Measurements from ENCODE around the gene SORCS3. TPM values are rescaled to one million over a fixed set of nuclear protein-coding genes. Genes with fewer than 3 reads are reported as not detected.

The SORCS3 gene
- total RNA-seq, 1 donor from 2014 or later: not detected

GRCh38 chr10:104762793-104763192, 121.7 kb downstream of the SORCS3 start:
- Mint-ChIP-seq H3K27ac (ENCODE audit: unreplicated experiment) (no peak overlapping the region), H3K9me3 (ENCODE audit: low read depth) (no peaks in the 10 kb centered on the region), H3K4me1 (ENCODE audit: low read depth) (no peaks in the 10 kb centered on the region), H3K4me3 (ENCODE audit: unreplicated experiment) (no peak overlapping the region), H3K36me3 (ENCODE audit: low read depth) (no peaks in the 10 kb centered on the region), H3K27me3 (ENCODE audit: low read depth) (no peaks in the 10 kb centered on the region)
- no peak for DNase-seq (ENCODE audit: low spot score)
- TF ChIP-seq CTCF (IDR thresholded peaks at IDR 0.05): no peak

GRCh38 chr10:104766341-104766740, 125.3 kb downstream of the SORCS3 start:
- H3K27me3 Mint-ChIP-seq (ENCODE audit: low read depth): no peaks in the 10 kb centered on the region
- H3K4me1 Mint-ChIP-seq (ENCODE audit: low read depth): no peaks in the 10 kb centered on the region
- DNase-seq (ENCODE audit: low spot score): no peak
- TF ChIP-seq CTCF (IDR thresholded peaks at IDR 0.05): no peak
- H3K4me3 Mint-ChIP-seq (ENCODE audit: unreplicated experiment): no peak overlapping the region
- no peak overlapping the region for H3K27ac Mint-ChIP-seq (ENCODE audit: unreplicated experiment)
- H3K9me3 Mint-ChIP-seq (ENCODE audit: low read depth): no peaks in the 10 kb centered on the region
- H3K36me3 Mint-ChIP-seq (ENCODE audit: low read depth): no peaks in the 10 kb centered on the region

- Mint-ChIP-seq H3K27ac (ENCODE audit: unreplicated experiment) (no peak overlapping the region), H3K9me3 (ENCODE audit: low read depth) (no peaks in the 10 kb centered on the region), H3K4me3 (ENCODE audit: unreplicated experiment) (no peak overlapping the region), H3K36me3 (ENCODE audit: low read depth) (no peaks in the 10 kb centered on the region), H3K27me3 (ENCODE audit: low read depth) (no peaks in the 10 kb centered on the region), H3K4me1 (ENCODE audit: low read depth) (no peaks in the 10 kb centered on the region)
- no peak for DNase-seq (ENCODE audit: low spot score)
- no peak for TF ChIP-seq CTCF (IDR thresholded peaks at IDR 0.05)
Measured at GRCh38 chr10:104767282-104767681, 126.2 kb downstream of the SORCS3 start.

- H3K4me3 Mint-ChIP-seq (ENCODE audit: unreplicated experiment): no peak overlapping the region
- peaks cover 4% of the 10 kb centered on the region for H3K27me3 Mint-ChIP-seq (ENCODE audit: low read depth)
- no peaks in the 10 kb centered on the region for H3K4me1 Mint-ChIP-seq (ENCODE audit: low read depth)
- no peak for TF ChIP-seq CTCF (IDR thresholded peaks at IDR 0.05)
- no peak for DNase-seq (ENCODE audit: low spot score)
- no peaks in the 10 kb centered on the region for H3K9me3 Mint-ChIP-seq (ENCODE audit: low read depth)
- H3K36me3 Mint-ChIP-seq (ENCODE audit: low read depth): no peaks in the 10 kb centered on the region
- no peak overlapping the region for H3K27ac Mint-ChIP-seq (ENCODE audit: unreplicated experiment)
Measured at GRCh38 chr10:104767745-104768144, 126.7 kb downstream of the SORCS3 start.

GRCh38 chr10:104773105-104773504, 132.0 kb downstream of the SORCS3 start:
- Mint-ChIP-seq H3K27me3 (ENCODE audit: low read depth) (peaks cover 5% of the 10 kb centered on the region), H3K27ac (ENCODE audit: unreplicated experiment) (no peak overlapping the region), H3K4me1 (ENCODE audit: low read depth) (no peaks in the 10 kb centered on the region), H3K4me3 (ENCODE audit: unreplicated experiment) (no peak overlapping the region), H3K9me3 (ENCODE audit: low read depth) (no peaks in the 10 kb centered on the region), H3K36me3 (ENCODE audit: low read depth) (no peaks in the 10 kb centered on the region)
- DNase-seq (ENCODE audit: low spot score): no peak
- TF ChIP-seq CTCF (IDR thresholded peaks at IDR 0.05): no peak
